HEK293T (cell line): ENCODE measurements around the gene SIRT7.

Experiments used
- CTCF ChIA-PET: fragments of 350-600 bp; formaldehyde crosslinking; extraction: SDS; loops from one replicate; lab custom pipeline; 2021; ENCODE audit warnings: antibody characterized with exemption, inconsistent platforms; lab: Yijun Ruan, JAX
- POLR2A ChIA-PET: fragments of 350-600 bp; formaldehyde crosslinking; extraction: SDS; loops from one replicate; lab custom pipeline; 2020; ENCODE audit warnings: antibody characterized with exemption, inconsistent platforms; lab: Yijun Ruan, JAX
- DNase-seq: peaks from one replicate; pipeline ENCODE4 v3.0.0; 2012; ENCODE audit warnings: mixed read lengths; ENCODE audit errors: extremely low spot score
- ARNT ChIP-seq: fragments of 450-650 bp; IDR thresholded peaks from 2 replicates; pipeline ENCODE4 v1.6.1; 2017; ENCODE audit warnings: mild to moderate bottlenecking
- BHLHE40 ChIP-seq: fragments of 450-650 bp; IDR thresholded peaks from 2 replicates; pipeline ENCODE4 v1.6.1; 2016; ENCODE audit warnings: mild to moderate bottlenecking, moderate library complexity, borderline replicate concordance
- CTBP1 ChIP-seq: fragments of 450-650 bp; IDR thresholded peaks from 2 replicates; pipeline ENCODE4 v1.6.1; 2016; ENCODE audit warnings: borderline replicate concordance
- ELF4 ChIP-seq: fragments of 450-650 bp; IDR thresholded peaks from 2 replicates; pipeline ENCODE4 v1.6.1; 2017; ENCODE audit warnings: antibody characterized with exemption
- FOXA1 ChIP-seq: fragments of 450-650 bp; IDR thresholded peaks from 2 replicates; pipeline ENCODE4 v1.6.1; 2016; ENCODE audit warnings: mild to moderate bottlenecking
- FOXK2 ChIP-seq: fragments of 450-650 bp; IDR thresholded peaks from 2 replicates; pipeline ENCODE4 v1.6.1; 2016; ENCODE audit warnings: mild to moderate bottlenecking
- FOXM1 ChIP-seq: fragments of 450-650 bp; IDR thresholded peaks from 2 replicates; pipeline ENCODE4 v1.6.1; 2017; ENCODE audit warnings: mild to moderate bottlenecking, borderline replicate concordance
- HDGF ChIP-seq: fragments of 450-650 bp; IDR thresholded peaks from 2 replicates; pipeline ENCODE4 v1.6.1; 2017; ENCODE audit warnings: antibody characterized with exemption, borderline replicate concordance
- L3MBTL2 ChIP-seq: fragments of 450-650 bp; conservative IDR thresholded peaks from 2 replicates; pipeline ENCODE4 v1.6.1; 2016; ENCODE audit warnings: mild to moderate bottlenecking
- LEF1 ChIP-seq: fragments of 450-650 bp; IDR thresholded peaks from 2 replicates; pipeline ENCODE4 v1.6.1; 2017; ENCODE audit warnings: mild to moderate bottlenecking, borderline replicate concordance
- NFRKB ChIP-seq: fragments of 450-650 bp; IDR thresholded peaks from 2 replicates; pipeline ENCODE4 v1.6.1; 2016; ENCODE audit warnings: mild to moderate bottlenecking, moderate library complexity
- PKNOX1 ChIP-seq: fragments of 450-650 bp; IDR thresholded peaks from 2 replicates; pipeline ENCODE4 v1.6.1; 2016
- SP1 ChIP-seq: fragments of 450-650 bp; IDR thresholded peaks from 2 replicates; pipeline ENCODE4 v1.6.1; 2017
- SUZ12 ChIP-seq: fragments of 450-650 bp; IDR thresholded peaks from 2 replicates; pipeline ENCODE4 v1.6.1; 2016; ENCODE audit warnings: mild to moderate bottlenecking
- TARDBP ChIP-seq: fragments of 450-650 bp; IDR thresholded peaks from 2 replicates; pipeline ENCODE4 v1.6.1; 2016
- ZNF384 ChIP-seq: fragments of 450-650 bp; IDR thresholded peaks from 2 replicates; pipeline ENCODE4 v1.6.1; 2016

Gene SIRT7

GRCh38 chr17:81960130-81960958, 42.4 kb upstream of the SIRT7 start:
- TF ChIP-seq FOXK2 (no peak), LEF1 (no peak), TARDBP (no peak), SUZ12 (no peak), SP1 (no peak), BHLHE40 (no peak), FOXM1 (no peak), FOXA1 (no peak), ELF4 (no peak), PKNOX1 (no peak), L3MBTL2 (no peak), ZNF384 (no peak), HDGF (no peak), NFRKB (no peak), ARNT (no peak), CTBP1 (no peak)
- ChIA-PET POLR2A (interaction anchor here (0.6 to 1.4 kb wide), 8 partner anchors 15 to 127 kb away, joined by 3 to 13 read pairs (median 3); partner anchors contain the start of genes CENPX, LRRC45 and MCRIP1), CTCF (interaction anchor here (0.7 to 2.3 kb wide), 15 partner anchors 7 to 230 kb away, joined by 3 to 34 read pairs (median 4); partner anchors contain the start of genes CENPX, DCXR, LRRC45 and MAFG)
- DNase-seq, result no peak

- DNase-seq, result peak; percentile 67
- TF ChIP-seq FOXM1, result peak; percentile 48; the same call in 1 of the 2 replicates
- no peak for TF ChIP-seq CTBP1
- TF ChIP-seq NFRKB, result no peak
- TF ChIP-seq ARNT, result peak; percentile 64; the same call in 1 of the 2 replicates
- peak; percentile 61; the same call in 1 of the 2 replicates for TF ChIP-seq LEF1
- CTCF ChIA-PET, result interaction anchor here (0.6 to 2.3 kb wide), 17 partner anchors 8 to 229 kb away, joined by 3 to 34 read pairs (median 4); partner anchors contain the start of genes CENPX, LRRC45 and MAFG
- POLR2A ChIA-PET, result interaction anchor here (0.6 to 1.4 kb wide), 10 partner anchors 16 to 126 kb away, joined by 3 to 13 read pairs (median 4); partner anchors contain the start of genes CENPX, DCXR, LRRC45 and MCRIP1
Observed at GRCh38 chr17:81959362-81960129, 41.6 kb upstream of the SIRT7 start.

- TF ChIP-seq ZNF384 (no peak), PKNOX1 (no peak), FOXM1 (no peak), FOXK2 (no peak), BHLHE40 (no peak), SP1 (no peak), ELF4 (no peak), NFRKB (no peak), LEF1 (no peak), FOXA1 (no peak), HDGF (no peak), L3MBTL2 (no peak), CTBP1 (no peak), ARNT (no peak)
- CTCF ChIA-PET, result interaction anchor here (0.6 to 2.3 kb wide), 13 partner anchors 8 to 63 kb away, joined by 3 to 34 read pairs (median 4); partner anchors contain the start of genes CENPX, LRRC45 and MAFG
- no peak for DNase-seq
- POLR2A ChIA-PET, result interaction anchor here (0.9 to 1.3 kb wide), 8 partner anchors 16 to 126 kb away, joined by 3 to 13 read pairs (median 4); partner anchors contain the start of genes CENPX, DCXR, LRRC45 and MCRIP1
Observed at GRCh38 chr17:81958633-81959342, 40.8 kb upstream of the SIRT7 start.

- ChIA-PET POLR2A (no interaction called here), CTCF (no interaction called here)
- no peak for TF ChIP-seq ARNT
- TF ChIP-seq BHLHE40, result no peak
- no peak for TF ChIP-seq ELF4
- no peak for TF ChIP-seq SP1
- TF ChIP-seq LEF1, result no peak
- no peak for TF ChIP-seq L3MBTL2
- TF ChIP-seq FOXA1, result no peak
- TF ChIP-seq ZNF384, result no peak
- TF ChIP-seq TARDBP, result no peak
- no peak for TF ChIP-seq HDGF
- no peak for TF ChIP-seq CTBP1
- no peak for TF ChIP-seq SUZ12
- no peak for TF ChIP-seq NFRKB
- no peak for TF ChIP-seq FOXK2
- no peak for TF ChIP-seq PKNOX1
- no peak for TF ChIP-seq FOXM1
- no peak for DNase-seq
Observed at GRCh38 chr17:81957691-81958432, 39.9 kb upstream of the SIRT7 start.
